K562 (cell line): ENCODE measurements around the gene ZNF362. TPM values are rescaled to one million over a fixed set of nuclear protein-coding genes. Genes with fewer than 3 reads are reported as not detected.

Experiments used
- AFF4 ChIP-seq: sonication (generic); formaldehyde crosslinking; IDR thresholded peaks from 2 replicates; pipeline ENCODE4 v1.8.0; 2023; ENCODE audit warnings: mild to moderate bottlenecking, missing genetic modification reagents
- ATF7 ChIP-seq: fragments of 450-650 bp; IDR thresholded peaks from 2 replicates; pipeline ENCODE4 v1.7.1; 2014; ENCODE audit warnings: mild to moderate bottlenecking, moderate library complexity
- BRF1 ChIP-seq: IDR thresholded peaks from 3 replicates; pipeline ENCODE4 v1.6.1; 2011; ENCODE audit warnings: borderline replicate concordance, mild to moderate bottlenecking; ENCODE audit not compliant: insufficient read length; ENCODE audit errors: extremely low read depth
- ELK1 ChIP-seq: sonication (generic); formaldehyde crosslinking; IDR thresholded peaks from 2 replicates; pipeline ENCODE4 v1.8.1; 2022; ENCODE audit warnings: missing genetic modification reagents
- GABPA ChIP-seq: fragments of 200-800 bp; sonication (Bioruptor generic); conservative IDR thresholded peaks from 2 replicates; pipeline ENCODE4 v1.6.1; 2016; ENCODE audit warnings: low read depth, missing genetic modification characterization, missing compliant biosample characterization
- PHTF2 ChIP-seq: fragments of 250-450 bp; sonication (Bioruptor Pico); IDR thresholded peaks from 2 replicates; pipeline ENCODE4 v1.5.0; 2021; ENCODE audit warnings: mild to moderate bottlenecking
- RB1 ChIP-seq: fragments of 450-650 bp; IDR thresholded peaks from 2 replicates; pipeline ENCODE4 v1.6.1; 2017; ENCODE audit warnings: low read depth, mild to moderate bottlenecking
- SMARCE1 ChIP-seq: fragments of 450-650 bp; IDR thresholded peaks from 2 replicates; pipeline ENCODE4 v1.7.1; 2016; ENCODE audit warnings: mild to moderate bottlenecking
- TRIM28 ChIP-seq: fragments of 450-650 bp; IDR thresholded peaks from 2 replicates; pipeline ENCODE4 v1.6.1; 2017
- ZNF165 ChIP-seq: fragments of 250-450 bp; sonication (Bioruptor Pico); IDR thresholded peaks from 2 replicates; pipeline ENCODE4 v1.4.0; 2020; ENCODE audit warnings: borderline replicate concordance
- ZNF318 ChIP-seq, 2 experiments: fragments of 450-650 bp; IDR thresholded peaks; 2 replicates each; pipeline ENCODE4 v1.6.1; 2016; ENCODE audit warnings: mild to moderate bottlenecking in 2 of 2, borderline replicate concordance in 1 of 2, low read depth in 1 of 2, moderate library complexity in 1 of 2
- polyA plus RNA-seq, 8 experiments: library from polyadenylated mRNA; depleted of rRNA in 4 of 8; stranded (reverse) in 5 of 8; unstranded in 3 of 8; fragments of >200 nt; fragmentation: Nextera tagmentation in 2 of 8; fragmentation: Illumina TruSeq in 1 of 8; extraction: Ambion mirVana in 2 of 8; extraction: Trizol in 1 of 8; gene quantifications; 2 replicates each; pipeline versions ENCODE4 v1.2.1 to v1.2.3, GENCODE V29; 2011 to 2014; ENCODE audit warnings: inconsistent platforms in 1 of 8, missing spikeins in 1 of 8
- total RNA-seq, 7 experiments: library from RNA; depleted of rRNA in 6 of 7; stranded (reverse); fragments of >200 nt in 6 of 7; fragmentation: Illumina TruSeq in 2 of 7; extraction: Trizol in 2 of 7; gene quantifications; 2 replicates each; pipeline versions ENCODE4 v1.2.1 to v1.2.3, GENCODE V29; 2011 to 2021; ENCODE audit warnings: low replicate concordance in 1 of 7

Gene ZNF362
- total and polyA plus RNA-seq, 9 of the 15 experiments (the other 6 are each of a cell fraction or from before 2014, with no cell fraction given), result 0.01 to 1.1 (median 0.35) TPM; not detected in 1

GRCh38 chr1:33298623-33299277 lies 42.5 kb downstream of the ZNF362 start (continued):
- TF ChIP-seq SMARCE1 (no peak), TRIM28 (peak; percentile 63; the same call in 1 of the 2 replicates), ELK1 (CRISPR knock-in tag) (no peak), ATF7 (no peak), ZNF165 (CRISPR knock-in tag) (no peak), ZNF318 (IDR thresholded peaks at IDR 0.05; ENCODE audit: borderline replicate concordance in 1 of 2, low read depth in 1 of 2) (no peak), BRF1 (no peak), GABPA (tag) (no peak), PHTF2 (no peak), AFF4 (CRISPR knock-in tag) (no peak), RB1 (no peak; the same call in 1 of the 2 replicates)
